PC-9 (cell line): Measurements from ENCODE around the gene STK10. TPM values are rescaled to one million over a fixed set of nuclear protein-coding genes. Genes with fewer than 3 reads are reported as not detected.

ENCODE experiments used
- BruUV-seq: library from RNA; stranded (reverse); fragments of 400-500 nt; replicated peaks from 2 replicates; lab custom pipeline; 2021; lab: Mats Ljungman, UMichigan
- CTCF ChIA-PET: fragments of 300-600 bp; sonication (Branson Sonifier 250); formaldehyde crosslinking; loops from one replicate; lab custom pipeline; 2022; ENCODE audit warnings: antibody characterized with exemption; lab: Charles Lee
- POLR2A ChIA-PET: fragments of 300-600 bp; sonication (Branson Sonifier 250); formaldehyde crosslinking; loops from one replicate; lab custom pipeline; 2022; ENCODE audit warnings: antibody characterized with exemption; ENCODE audit not compliant: unreplicated experiment; lab: Charles Lee
- DNase-seq, 2 experiments: peaks; one replicate each; pipeline versions ENCODE4 v3.0.0 to v3.0.0-alpha.2; 2015 to 2022; ENCODE audit warnings: mixed read lengths in 1 of 2
- H2AFZ ChIP-seq: fragments of 200-600 bp; sonication (generic); 2 replicates; pipeline ENCODE4 v1.8.1; 2017; ENCODE audit warnings: antibody characterized with exemption
- H3F3A ChIP-seq: fragments of 200-600 bp; sonication (generic); 2 replicates; pipeline ENCODE4 v1.8.1; 2017; ENCODE audit warnings: antibody characterized with exemption, mild to moderate bottlenecking, low read depth; ENCODE audit not compliant: insufficient read depth
- H3K27ac ChIP-seq: fragments of 200-600 bp; sonication (generic); 2 replicates; pipeline ENCODE4 v1.6.1; 2016; ENCODE audit warnings: mixed run types
- H3K27me3 ChIP-seq: fragments of 200-600 bp; sonication (generic); 2 replicates; pipeline ENCODE4 v1.6.1; 2016; ENCODE audit warnings: low read depth, mixed run types; ENCODE audit not compliant: insufficient read depth
- H3K36me3 ChIP-seq: fragments of 200-600 bp; sonication (generic); 2 replicates; pipeline ENCODE4 v1.6.1; 2016; ENCODE audit warnings: low read depth, mixed run types
- H3K4me1 ChIP-seq: fragments of 200-600 bp; sonication (generic); replicated peaks from 2 replicates; pipeline ENCODE4 v1.6.1; 2016; ENCODE audit warnings: mixed run types; ENCODE audit not compliant: insufficient read depth
- H3K4me2 ChIP-seq: fragments of 200-600 bp; sonication (generic); 2 replicates; pipeline ENCODE4 v1.6.1; 2017; ENCODE audit warnings: mixed run types
- H3K4me3 ChIP-seq: fragments of 200-600 bp; sonication (generic); 2 replicates; pipeline ENCODE4 v1.6.1; 2016; ENCODE audit warnings: mixed run types
- H3K79me2 ChIP-seq: fragments of 200-600 bp; sonication (generic); 2 replicates; pipeline ENCODE4 v1.6.1; 2017; ENCODE audit warnings: low read depth, mixed run types
- H3K9me2 ChIP-seq: fragments of 200-600 bp; sonication (generic); 2 replicates; pipeline ENCODE4 v1.8.1; 2017; ENCODE audit warnings: mild to moderate bottlenecking; ENCODE audit not compliant: insufficient read depth
- H3K9me3 ChIP-seq: fragments of 200-600 bp; sonication (generic); 2 replicates; pipeline ENCODE4 v1.8.1; 2016; ENCODE audit warnings: low read depth; ENCODE audit not compliant: insufficient read depth
- H4K20me1 ChIP-seq: fragments of 200-600 bp; sonication (generic); 2 replicates; pipeline ENCODE4 v1.8.1; 2017; ENCODE audit not compliant: insufficient read depth
- EZH2 ChIP-seq: fragments of 200-600 bp; sonication (generic); IDR thresholded peaks from 2 replicates; pipeline ENCODE4 v1.8.0; 2017; ENCODE audit warnings: antibody characterized with exemption, low read depth
- intact Hi-C: fragments of 100-400 bp; cut with micrococcal nuclease; formaldehyde crosslinking; loops from one replicate; pipeline ENCODE4 v1.10.0; 2022; ENCODE audit not compliant: unreplicated experiment
- total RNA-seq: library from RNA; stranded (reverse); gene quantifications from 2 replicates; pipeline ENCODE4 v1.2.3, GENCODE V29; 2021
- TF ChIP-seq, protein P1 (sequence below): fragments of 200-600 bp; sonication (generic); conservative IDR thresholded peaks from 2 replicates; pipeline ENCODE4 v1.6.1; 2017; ENCODE audit warnings: mixed run types, antibody characterized with exemption, mild to moderate bottlenecking, moderate library complexity

STK10 gene
- total RNA-seq, 1 experiment from 2014 or later, result 31.5 TPM

DNA sequence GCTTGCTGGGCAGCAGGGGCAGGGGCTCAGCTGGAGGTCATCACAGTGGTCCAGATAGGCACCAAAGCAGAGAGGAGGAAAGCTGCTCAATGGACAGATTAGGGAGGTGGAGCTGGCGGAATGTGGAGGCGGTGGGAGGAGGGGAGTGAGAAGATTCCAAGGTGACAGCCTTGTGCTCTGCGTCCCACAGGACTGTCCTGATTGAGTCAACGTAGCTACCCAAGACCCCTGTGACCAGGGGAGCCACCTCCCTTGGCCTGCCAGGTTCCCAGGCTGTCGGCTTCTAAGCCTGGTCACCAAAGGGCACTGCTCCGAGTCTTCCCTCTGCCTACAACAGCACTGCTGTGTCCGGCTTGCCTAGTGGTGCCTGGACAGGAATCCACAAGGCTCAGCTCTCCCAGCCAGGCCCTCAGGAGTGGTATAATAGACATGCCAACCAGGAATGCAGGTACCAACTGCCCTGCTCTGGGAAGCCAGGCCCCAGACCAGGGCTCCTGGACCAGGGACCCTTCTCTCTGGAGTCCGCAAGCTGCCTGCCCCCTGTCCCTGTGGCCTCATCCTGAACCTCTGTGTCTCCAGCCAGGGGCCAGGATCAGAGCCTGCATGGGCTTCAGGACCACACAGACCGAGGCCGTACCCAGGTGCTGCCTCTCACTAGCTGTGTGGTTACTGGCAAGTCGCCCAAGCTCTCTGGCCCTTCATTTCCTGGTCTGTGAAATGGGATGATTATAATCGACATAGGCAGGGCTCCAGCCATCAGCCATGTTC, 67.9 kb downstream of the STK10 start:
- no peaks in the 10 kb centered on the region for H3K9me2 ChIP-seq
- H3K9me3 ChIP-seq, result no peaks in the 10 kb centered on the region; the same call in 1 of the 2 replicates
- no peak overlapping the region for H3K27ac ChIP-seq
- H3K36me3 ChIP-seq, result no peaks in the 10 kb centered on the region
- no TSS peak for BruUV-seq
- H3K27me3 ChIP-seq, result no peaks in the 10 kb centered on the region
- no peaks in the 10 kb centered on the region for H3K4me1 ChIP-seq
- H2AFZ ChIP-seq, result no peak overlapping the region
- H3K4me2 ChIP-seq, result no peak overlapping the region
- POLR2A ChIA-PET, result no interaction called here
- CTCF ChIA-PET, result no interaction called here
- no peak overlapping the region for H3K4me3 ChIP-seq
- H3F3A ChIP-seq, result no peaks in the 10 kb centered on the region
- no peaks in the 10 kb centered on the region for H4K20me1 ChIP-seq
- intact Hi-C loops, result no loop called here
- TF ChIP-seq EZH2, result no peak
- TF ChIP-seq, protein P1, sequence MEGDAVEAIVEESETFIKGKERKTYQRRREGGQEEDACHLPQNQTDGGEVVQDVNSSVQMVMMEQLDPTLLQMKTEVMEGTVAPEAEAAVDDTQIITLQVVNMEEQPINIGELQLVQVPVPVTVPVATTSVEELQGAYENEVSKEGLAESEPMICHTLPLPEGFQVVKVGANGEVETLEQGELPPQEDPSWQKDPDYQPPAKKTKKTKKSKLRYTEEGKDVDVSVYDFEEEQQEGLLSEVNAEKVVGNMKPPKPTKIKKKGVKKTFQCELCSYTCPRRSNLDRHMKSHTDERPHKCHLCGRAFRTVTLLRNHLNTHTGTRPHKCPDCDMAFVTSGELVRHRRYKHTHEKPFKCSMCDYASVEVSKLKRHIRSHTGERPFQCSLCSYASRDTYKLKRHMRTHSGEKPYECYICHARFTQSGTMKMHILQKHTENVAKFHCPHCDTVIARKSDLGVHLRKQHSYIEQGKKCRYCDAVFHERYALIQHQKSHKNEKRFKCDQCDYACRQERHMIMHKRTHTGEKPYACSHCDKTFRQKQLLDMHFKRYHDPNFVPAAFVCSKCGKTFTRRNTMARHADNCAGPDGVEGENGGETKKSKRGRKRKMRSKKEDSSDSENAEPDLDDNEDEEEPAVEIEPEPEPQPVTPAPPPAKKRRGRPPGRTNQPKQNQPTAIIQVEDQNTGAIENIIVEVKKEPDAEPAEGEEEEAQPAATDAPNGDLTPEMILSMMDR, result no peak
- no peaks in the 10 kb centered on the region for H3K79me2 ChIP-seq
- DNase-seq, result no peak

DNA sequence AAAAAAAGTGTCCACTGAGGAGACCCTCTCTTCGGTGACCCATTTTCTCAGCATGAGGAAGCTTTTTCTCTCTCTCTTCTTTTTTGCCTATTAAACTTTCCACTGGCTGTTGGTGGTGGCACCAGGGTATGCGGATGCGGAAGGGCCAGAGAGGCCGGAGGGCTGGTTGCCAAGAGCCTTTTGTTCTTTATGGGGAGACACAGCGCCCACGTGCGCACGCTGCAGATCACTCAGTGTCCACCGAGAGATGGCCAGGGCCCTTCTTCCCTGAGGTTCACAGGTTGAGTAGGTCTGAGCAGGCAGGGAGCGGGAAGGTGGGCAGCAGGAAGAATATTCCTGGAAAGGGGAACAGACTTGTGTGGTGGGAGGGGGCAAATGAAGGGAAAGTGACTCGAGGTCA, 69.1 kb downstream of the STK10 start:
- H3K4me1 ChIP-seq, result no peaks in the 10 kb centered on the region
- no peak overlapping the region for H3K4me3 ChIP-seq
- no peak for DNase-seq
- ChIA-PET POLR2A (interaction anchor here (0.6 kb wide), 1 partner anchor 163 kb away, joined by 3 read pairs; no protein-coding TSS in a partner anchor), CTCF (interaction anchor here (0.5 to 0.6 kb wide), 2 partner anchors 13 to 271 kb away, joined by 3 to 5 read pairs; no protein-coding TSS in a partner anchor)
- H3F3A ChIP-seq, result no peaks in the 10 kb centered on the region
- BruUV-seq, result no TSS peak
- intact Hi-C loops, result no loop called here
- no peaks in the 10 kb centered on the region for H3K9me2 ChIP-seq
- no peaks in the 10 kb centered on the region for H3K9me3 ChIP-seq
- no peak overlapping the region for H2AFZ ChIP-seq
- no peaks in the 10 kb centered on the region for H3K36me3 ChIP-seq
- H3K79me2 ChIP-seq, result no peaks in the 10 kb centered on the region
- H3K4me2 ChIP-seq, result no peak overlapping the region
- H3K27me3 ChIP-seq, result no peaks in the 10 kb centered on the region
- TF ChIP-seq EZH2, result no peak
- TF ChIP-seq, protein P1, result no peak
- H4K20me1 ChIP-seq, result no peaks in the 10 kb centered on the region
- H3K27ac ChIP-seq, result no peak overlapping the region

DNA sequence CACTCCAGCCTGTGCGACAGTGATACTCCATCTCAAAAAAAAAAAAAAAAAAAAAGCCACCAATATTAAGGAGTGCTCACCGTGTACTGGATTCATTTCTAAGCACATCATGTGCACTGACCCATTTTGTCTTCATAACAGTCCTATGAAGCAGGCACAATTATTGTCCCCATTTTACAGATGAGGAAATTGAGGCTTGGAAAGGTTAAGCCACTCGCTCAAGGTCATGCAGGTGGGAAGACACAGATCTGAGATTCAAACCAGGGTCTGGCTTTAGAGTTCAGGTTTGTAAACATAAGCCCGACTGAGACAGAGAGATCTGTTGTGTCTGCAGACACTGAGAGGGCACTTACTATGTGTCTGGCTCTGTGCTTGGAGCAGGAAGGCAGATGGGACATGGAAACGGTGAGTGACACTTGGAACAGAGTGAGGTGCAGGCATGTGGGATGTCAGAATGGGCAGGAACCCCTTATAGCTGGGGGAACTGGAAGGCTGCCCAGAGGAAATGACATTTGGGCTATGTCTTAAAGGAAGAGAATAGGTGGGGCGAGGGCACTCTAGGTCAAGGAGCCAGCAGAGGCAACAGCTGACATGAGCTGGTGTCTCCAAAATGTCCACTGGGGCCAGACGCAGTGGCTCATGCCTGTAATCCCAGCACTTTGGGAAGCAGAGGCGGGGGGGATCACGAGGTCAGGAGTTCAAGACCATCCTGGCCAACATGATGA, 69.9 kb downstream of the STK10 start:
- DNase-seq, result no peak
- no peaks in the 10 kb centered on the region for H4K20me1 ChIP-seq
- no TSS peak for BruUV-seq
- H2AFZ ChIP-seq, result no peak overlapping the region
- no peak for TF ChIP-seq EZH2
- TF ChIP-seq, protein P1, result no peak
- intact Hi-C loops, result no loop called here
- no peaks in the 10 kb centered on the region for H3K9me2 ChIP-seq
- POLR2A ChIA-PET, result interaction anchor here (0.6 kb wide), 1 partner anchor 163 kb away, joined by 3 read pairs; no protein-coding TSS in a partner anchor
- CTCF ChIA-PET, result interaction anchor here (0.5 kb wide), 1 partner anchor 12 kb away, joined by 3 read pairs; no protein-coding TSS in a partner anchor
- H3K9me3 ChIP-seq, result no peaks in the 10 kb centered on the region
- no peaks in the 10 kb centered on the region for H3K79me2 ChIP-seq
- H3K4me3 ChIP-seq, result no peak overlapping the region
- no peaks in the 10 kb centered on the region for H3K4me1 ChIP-seq
- no peak overlapping the region for H3K27ac ChIP-seq
- no peaks in the 10 kb centered on the region for H3K27me3 ChIP-seq
- no peaks in the 10 kb centered on the region; the same call in 1 of the 2 replicates for H3F3A ChIP-seq
- H3K36me3 ChIP-seq, result no peaks in the 10 kb centered on the region
- no peak overlapping the region for H3K4me2 ChIP-seq
